GM12891 (cell line): ENCODE measurements around the gene RNF166.

ENCODE experiments used
- PAX5 ChIP-seq: IDR thresholded peaks from 2 replicates; pipeline ENCODE4 v1.6.1; 2011; ENCODE audit warnings: low read length, moderate library complexity, mild to moderate bottlenecking; ENCODE audit not compliant: insufficient read depth, severe bottlenecking
- POLR2A ChIP-seq: IDR thresholded peaks from 2 replicates; pipeline ENCODE4 v1.6.1; 2011; ENCODE audit warnings: low read depth, low read length, control low read depth
- POLR2AphosphoS5 ChIP-seq: IDR thresholded peaks from 2 replicates; pipeline ENCODE4 v1.6.1; 2011; ENCODE audit warnings: low read depth, low read length, control low read depth
- POU2F2 ChIP-seq: IDR thresholded peaks from 2 replicates; pipeline ENCODE4 v1.6.1; 2011; ENCODE audit warnings: low read depth, mild to moderate bottlenecking, control low read depth, low read length, moderate library complexity
- SPI1 ChIP-seq: IDR thresholded peaks from 2 replicates; pipeline ENCODE4 v1.6.1; 2011; ENCODE audit warnings: low read depth, low read length, control low read depth
- TAF1 ChIP-seq: IDR thresholded peaks from 2 replicates; pipeline ENCODE4 v1.6.1; 2011; ENCODE audit warnings: low read depth, low read length, control low read depth

DNA sequence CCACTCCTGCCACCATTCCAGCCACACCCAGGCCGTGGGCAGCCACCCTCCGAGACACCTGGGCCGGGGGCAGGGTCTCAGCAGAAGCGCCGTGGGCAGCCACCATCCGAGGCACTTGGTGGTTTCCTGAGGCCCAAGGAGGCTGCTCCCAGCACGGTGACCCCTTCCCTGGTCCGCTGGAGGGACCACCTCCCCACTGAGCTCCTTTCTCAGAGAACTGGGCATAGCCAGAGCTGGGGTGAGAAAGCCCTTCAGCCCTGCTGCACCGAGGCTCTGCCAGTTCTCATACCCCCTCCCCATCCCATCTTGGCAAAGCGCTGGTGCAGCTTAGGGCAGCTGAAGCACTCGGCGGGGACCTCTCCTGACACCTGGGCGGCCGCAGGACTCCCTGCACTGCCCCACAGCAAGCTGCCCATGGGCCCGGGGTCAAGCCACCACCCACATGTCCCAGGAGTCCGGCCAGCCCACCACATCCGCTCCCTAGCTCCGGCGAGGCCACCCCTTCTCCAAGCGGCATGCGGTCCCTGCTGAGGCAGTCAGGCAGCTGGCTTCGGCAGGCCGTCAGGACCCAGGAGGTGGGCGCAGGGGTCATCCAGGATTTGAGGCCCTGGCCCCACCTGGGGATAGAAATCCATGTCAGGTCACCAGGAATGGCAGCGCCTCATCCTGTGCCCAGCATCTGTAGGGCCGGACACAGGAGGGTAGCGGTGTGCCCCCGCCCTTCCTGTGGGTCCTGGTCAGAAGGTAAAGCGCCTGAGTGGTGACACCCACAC is 54.0 kb downstream of the RNF166 start:
- TF ChIP-seq POLR2A, result no peak
- TF ChIP-seq POLR2AphosphoS5, result no peak
- no peak for TF ChIP-seq TAF1
- no peak for TF ChIP-seq PAX5
- TF ChIP-seq POU2F2, result 0 out of 2 replicates have a peak, but pooled peaks have one; percentile 0
- TF ChIP-seq SPI1, result no peak
